Calu3 (cell line): ENCODE measurements around the gene ZNF462. TPM values are rescaled to one million over a fixed set of nuclear protein-coding genes. Genes with fewer than 3 reads are reported as not detected.

Experiments used
- BruUV-seq: library from RNA; stranded (reverse); fragments of 400-500 nt; replicated peaks from 2 replicates; lab custom pipeline; 2021; lab: Mats Ljungman, UMichigan
- CTCF ChIA-PET: fragments of 300-600 bp; sonication (Branson Sonifier 250); formaldehyde crosslinking; loops from one replicate; lab custom pipeline; 2022; ENCODE audit warnings: antibody characterized with exemption; lab: Charles Lee
- DNase-seq: peaks from one replicate; pipeline ENCODE4 v3.0.0; 2022
- H3K27ac Mint-ChIP-seq: one replicate; pipeline ENCODE4 v1.8.0; 2022; ENCODE audit warnings: mixed read lengths; ENCODE audit not compliant: unreplicated experiment
- H3K27me3 Mint-ChIP-seq: one replicate; pipeline ENCODE4 v1.8.0; 2022; ENCODE audit warnings: mixed read lengths; ENCODE audit not compliant: unreplicated experiment
- H3K36me3 Mint-ChIP-seq: one replicate; pipeline ENCODE4 v1.8.0; 2022; ENCODE audit warnings: mild to moderate bottlenecking, moderate library complexity, mixed read lengths; ENCODE audit not compliant: insufficient read depth, unreplicated experiment
- H3K4me1 Mint-ChIP-seq: one replicate; pipeline ENCODE4 v1.8.0; 2022; ENCODE audit warnings: mild to moderate bottlenecking, low read depth, mixed read lengths; ENCODE audit not compliant: unreplicated experiment
- H3K4me3 Mint-ChIP-seq: one replicate; pipeline ENCODE4 v1.8.0; 2022; ENCODE audit warnings: mild to moderate bottlenecking, low read depth, moderate library complexity, mixed read lengths; ENCODE audit not compliant: unreplicated experiment
- H3K9me3 Mint-ChIP-seq: one replicate; pipeline ENCODE4 v1.8.0; 2022; ENCODE audit warnings: low read depth, mixed read lengths; ENCODE audit not compliant: unreplicated experiment
- CTCF ChIP-seq: fragments of 200-600 bp; IDR thresholded peaks from one replicate; pipeline ENCODE4 v1.8.0; 2022; ENCODE audit warnings: antibody characterized with exemption; ENCODE audit not compliant: unreplicated experiment
- intact Hi-C: fragments of 100-400 bp; cut with micrococcal nuclease; formaldehyde crosslinking; loops from one replicate; pipeline ENCODE4 v1.10.0; 2022; ENCODE audit not compliant: unreplicated experiment
- total RNA-seq: library from RNA; stranded (reverse); gene quantifications from 2 replicates; pipeline ENCODE4 v1.2.3, GENCODE V29; 2022

The ZNF462 gene
- total RNA-seq, 1 experiment from 2014 or later: 48.0 TPM

- no peaks in the 10 kb centered on the region for H3K36me3 Mint-ChIP-seq
- H3K27me3 Mint-ChIP-seq: no peaks in the 10 kb centered on the region
- intact Hi-C loops: no loop called here
- H3K27ac Mint-ChIP-seq: no peak overlapping the region
- peaks cover 43% of the 10 kb centered on the region for H3K4me1 Mint-ChIP-seq
- BruUV-seq: no TSS peak
- DNase-seq: no peak
- CTCF ChIA-PET: interaction anchor here (0.7 kb wide), 1 partner anchor 159 kb away, joined by 3 read pairs; no protein-coding TSS in a partner anchor
- no peaks in the 10 kb centered on the region for H3K9me3 Mint-ChIP-seq
- TF ChIP-seq CTCF: no peak
- H3K4me3 Mint-ChIP-seq: no peak overlapping the region
Observed at GRCh38 chr9:106874031-106874430, 11.1 kb downstream of the ZNF462 start.

DNA sequence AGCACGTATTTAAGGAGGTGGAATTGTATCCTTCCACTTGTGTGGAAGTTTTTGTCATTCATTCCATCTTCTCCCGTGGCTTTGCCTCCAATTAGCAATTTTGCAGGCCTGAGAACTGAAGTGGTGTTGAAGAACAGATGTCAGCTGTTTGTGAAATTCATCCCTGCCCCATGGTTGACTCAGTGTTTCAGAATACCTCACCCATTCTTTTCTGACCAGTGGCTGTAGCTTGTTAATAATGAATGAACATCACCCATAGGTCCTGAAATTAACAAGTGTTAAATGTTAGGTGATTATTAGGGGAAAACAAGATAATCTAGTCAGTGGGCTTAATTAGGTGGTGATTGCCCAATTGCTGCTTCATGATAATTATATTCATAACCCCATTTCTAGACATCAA lies 11.7 kb downstream of the ZNF462 start:
- BruUV-seq: no TSS peak
- no peaks in the 10 kb centered on the region for H3K9me3 Mint-ChIP-seq
- intact Hi-C loops: no loop called here
- H3K4me3 Mint-ChIP-seq: no peak overlapping the region
- CTCF ChIA-PET: no interaction called here
- no peak overlapping the region for H3K27ac Mint-ChIP-seq
- TF ChIP-seq CTCF: no peak
- H3K27me3 Mint-ChIP-seq: no peaks in the 10 kb centered on the region
- no peak for DNase-seq
- H3K4me1 Mint-ChIP-seq: peaks cover 37% of the 10 kb centered on the region
- H3K36me3 Mint-ChIP-seq: no peaks in the 10 kb centered on the region

DNA sequence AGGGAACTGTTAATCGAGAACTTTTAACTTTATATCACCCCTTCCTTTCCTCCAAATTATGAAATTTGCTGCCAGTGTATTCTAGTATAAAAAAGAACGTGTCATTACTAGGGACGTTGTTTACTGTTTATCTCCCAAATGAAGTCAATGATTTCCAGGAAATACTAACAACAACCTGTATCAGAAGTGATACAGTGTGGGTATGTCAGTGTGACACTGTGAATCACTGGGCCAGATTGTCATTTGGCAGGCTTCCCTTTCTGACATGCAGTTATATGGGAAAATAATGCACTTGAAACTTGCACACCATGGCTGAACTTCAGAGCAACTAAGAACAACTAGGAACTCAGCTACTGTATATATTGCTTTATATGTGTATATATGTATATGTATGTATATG lies 12.6 kb downstream of the ZNF462 start:
- no peaks in the 10 kb centered on the region for H3K36me3 Mint-ChIP-seq
- no TSS peak for BruUV-seq
- no peaks in the 10 kb centered on the region for H3K9me3 Mint-ChIP-seq
- H3K4me3 Mint-ChIP-seq: no peak overlapping the region
- no peak for DNase-seq
- H3K4me1 Mint-ChIP-seq: peaks cover 28% of the 10 kb centered on the region
- CTCF ChIA-PET: no interaction called here
- H3K27ac Mint-ChIP-seq: no peak overlapping the region
- intact Hi-C loops: no loop called here
- no peak for TF ChIP-seq CTCF
- no peaks in the 10 kb centered on the region for H3K27me3 Mint-ChIP-seq

- Mint-ChIP-seq H3K4me3 (no peak overlapping the region), H3K36me3 (no peaks in the 10 kb centered on the region)
Observed at GRCh38 chr9:106877345-106877744, 14.4 kb downstream of the ZNF462 start.

More at GRCh38 chr9:106877345-106877744, 14.4 kb downstream of the ZNF462 start:
- CTCF ChIA-PET: interaction anchor here (0.6 kb wide), 1 partner anchor 257 kb away, joined by 5 read pairs; no protein-coding TSS in a partner anchor
- intact Hi-C loops: no loop called here
- H3K9me3 Mint-ChIP-seq: no peaks in the 10 kb centered on the region
- no peak for DNase-seq
- TF ChIP-seq CTCF: no peak
- H3K27ac Mint-ChIP-seq: no peak overlapping the region
- peaks cover 35% of the 10 kb centered on the region for H3K4me1 Mint-ChIP-seq
- no TSS peak for BruUV-seq
- H3K27me3 Mint-ChIP-seq: no peaks in the 10 kb centered on the region
